Measurements from ENCODE around the gene DNAAF8.

DNAAF8 gene

DNA sequence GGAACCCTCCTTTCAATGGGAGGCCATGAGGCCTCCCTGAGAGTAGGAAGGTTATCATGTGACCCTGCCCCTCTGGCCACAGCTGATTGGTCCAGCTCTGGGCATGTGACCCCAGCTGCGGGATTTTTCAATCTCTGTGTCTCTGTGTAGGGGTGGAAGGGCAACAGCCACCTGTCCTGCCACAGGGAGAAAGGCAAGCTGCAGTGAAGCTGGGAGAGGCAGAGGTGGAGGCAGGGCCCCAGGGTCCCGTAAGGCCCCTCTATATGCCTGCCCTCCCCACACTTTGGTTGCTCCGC lies 10.9 kb downstream of the DNAAF8 start:
- H3K4me3 ChIP-seq (ENCODE audit: control insufficient read depth, low read depth, low read length) = no peak overlapping the region
- TF ChIP-seq, protein P1, sequence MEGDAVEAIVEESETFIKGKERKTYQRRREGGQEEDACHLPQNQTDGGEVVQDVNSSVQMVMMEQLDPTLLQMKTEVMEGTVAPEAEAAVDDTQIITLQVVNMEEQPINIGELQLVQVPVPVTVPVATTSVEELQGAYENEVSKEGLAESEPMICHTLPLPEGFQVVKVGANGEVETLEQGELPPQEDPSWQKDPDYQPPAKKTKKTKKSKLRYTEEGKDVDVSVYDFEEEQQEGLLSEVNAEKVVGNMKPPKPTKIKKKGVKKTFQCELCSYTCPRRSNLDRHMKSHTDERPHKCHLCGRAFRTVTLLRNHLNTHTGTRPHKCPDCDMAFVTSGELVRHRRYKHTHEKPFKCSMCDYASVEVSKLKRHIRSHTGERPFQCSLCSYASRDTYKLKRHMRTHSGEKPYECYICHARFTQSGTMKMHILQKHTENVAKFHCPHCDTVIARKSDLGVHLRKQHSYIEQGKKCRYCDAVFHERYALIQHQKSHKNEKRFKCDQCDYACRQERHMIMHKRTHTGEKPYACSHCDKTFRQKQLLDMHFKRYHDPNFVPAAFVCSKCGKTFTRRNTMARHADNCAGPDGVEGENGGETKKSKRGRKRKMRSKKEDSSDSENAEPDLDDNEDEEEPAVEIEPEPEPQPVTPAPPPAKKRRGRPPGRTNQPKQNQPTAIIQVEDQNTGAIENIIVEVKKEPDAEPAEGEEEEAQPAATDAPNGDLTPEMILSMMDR (IDR thresholded peaks at IDR 0.05; ENCODE audit: control insufficient read depth, insufficient read depth, low read depth, low read length, missing control alignments) = no peak
- DNase-seq (ENCODE audit: low read depth) = no peak

DNA sequence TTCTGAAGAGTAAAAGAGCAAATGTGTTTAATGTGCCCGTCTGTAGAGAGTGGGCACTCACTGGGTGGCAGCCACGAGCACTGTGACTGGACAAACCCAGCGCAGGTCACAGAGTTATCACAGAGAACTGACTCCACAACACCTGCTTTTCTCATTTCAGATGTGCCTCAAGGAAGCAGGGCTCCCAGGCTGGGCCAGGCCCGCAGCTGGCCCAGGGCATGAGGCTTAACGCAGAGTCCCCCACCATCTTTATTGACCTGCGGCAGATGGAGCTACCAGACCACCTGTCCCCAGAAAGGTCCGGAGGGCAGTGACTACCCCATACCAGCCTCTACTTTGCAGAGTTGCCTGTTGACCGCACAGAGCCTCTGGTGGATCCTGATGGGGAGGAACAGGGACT lies 11.9 kb downstream of the DNAAF8 start:
- DNase-seq (ENCODE audit: low read depth) = no peak
- TF ChIP-seq, protein P1 (IDR thresholded peaks at IDR 0.05; ENCODE audit: control insufficient read depth, insufficient read depth, low read depth, low read length, missing control alignments) = no peak
- H3K4me3 ChIP-seq (ENCODE audit: control insufficient read depth, low read depth, low read length) = no peak overlapping the region

DNA sequence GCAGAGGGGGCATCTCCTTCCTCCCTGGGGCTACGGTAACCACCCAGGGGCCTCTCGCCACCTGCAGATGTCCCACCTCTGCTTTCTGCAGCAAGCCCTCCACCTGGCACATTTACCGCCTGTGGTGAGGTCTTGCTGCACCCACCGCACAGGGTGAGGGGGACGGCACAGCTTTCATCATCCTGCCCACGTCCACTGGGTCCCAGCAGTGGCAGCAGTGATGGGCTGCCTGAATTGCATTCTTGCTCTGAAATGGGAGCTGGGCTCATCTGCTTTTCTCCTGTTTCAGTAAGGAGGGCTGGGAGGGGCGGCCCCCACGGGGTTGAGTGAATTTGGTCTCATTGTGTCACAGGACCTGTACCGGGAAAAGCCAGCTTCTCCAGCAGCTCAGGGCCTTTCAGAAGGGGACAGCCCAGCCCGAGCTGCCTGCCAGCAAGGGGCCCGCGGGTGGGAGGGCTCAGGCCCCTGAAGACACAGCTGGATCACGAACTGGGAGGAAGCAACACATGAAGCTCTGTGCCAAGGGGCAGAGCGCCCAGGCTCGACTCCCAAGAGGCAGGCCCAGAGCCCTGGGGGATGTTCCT lies 12.7 kb downstream of the DNAAF8 start:
- TF ChIP-seq, protein P1 (IDR thresholded peaks at IDR 0.05; ENCODE audit: control insufficient read depth, insufficient read depth, low read depth, low read length, missing control alignments) = no peak

DNA sequence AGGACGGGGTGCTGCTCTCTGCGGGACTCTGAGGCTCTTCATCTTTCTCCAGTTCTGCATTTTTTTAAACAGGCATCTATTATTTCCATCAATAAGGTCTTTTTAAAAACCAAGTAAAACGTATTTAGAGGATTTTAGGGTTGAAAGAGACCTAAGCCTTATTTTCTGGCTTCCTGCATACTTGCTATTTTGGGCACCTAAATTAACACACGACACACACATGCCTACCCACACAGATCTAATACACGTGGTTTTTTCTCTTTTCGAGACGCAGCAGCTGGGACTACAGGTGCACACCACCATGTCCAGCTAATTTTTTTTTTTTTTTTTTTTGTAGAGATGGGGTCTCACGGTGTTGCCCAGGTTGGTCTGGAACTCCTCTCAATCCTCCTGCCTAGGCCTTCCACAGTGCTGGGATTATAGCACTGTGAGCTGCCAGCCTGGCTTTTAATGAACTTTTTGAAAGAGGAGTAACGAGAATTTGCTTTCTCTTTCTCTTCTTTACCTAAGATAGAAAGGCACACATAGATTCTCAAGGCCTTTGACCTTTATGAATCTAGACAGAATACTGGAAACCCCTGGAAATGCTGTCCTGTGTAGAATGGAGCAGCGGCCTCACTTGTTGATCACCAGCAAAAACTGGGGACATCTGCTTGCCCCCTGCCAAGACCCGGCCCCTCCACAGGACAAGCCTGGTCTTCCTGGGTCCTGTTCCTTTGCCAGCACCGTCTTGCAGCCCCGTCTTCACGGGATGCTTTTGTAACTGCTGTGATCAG lies 13.8 kb downstream of the DNAAF8 start:
- H3K4me3 ChIP-seq (ENCODE audit: control insufficient read depth, low read depth, low read length) = no peak overlapping the region
- DNase-seq (ENCODE audit: low read depth) = no peak
- TF ChIP-seq, protein P1 (IDR thresholded peaks at IDR 0.05; ENCODE audit: control insufficient read depth, insufficient read depth, low read depth, low read length, missing control alignments) = no peak

More for the DNA sequence above, 12.7 kb downstream of the DNAAF8 start:
- no peak overlapping the region for H3K4me3 ChIP-seq (ENCODE audit: control insufficient read depth, low read depth, low read length)
- DNase-seq (ENCODE audit: low read depth) = no peak

DNA sequence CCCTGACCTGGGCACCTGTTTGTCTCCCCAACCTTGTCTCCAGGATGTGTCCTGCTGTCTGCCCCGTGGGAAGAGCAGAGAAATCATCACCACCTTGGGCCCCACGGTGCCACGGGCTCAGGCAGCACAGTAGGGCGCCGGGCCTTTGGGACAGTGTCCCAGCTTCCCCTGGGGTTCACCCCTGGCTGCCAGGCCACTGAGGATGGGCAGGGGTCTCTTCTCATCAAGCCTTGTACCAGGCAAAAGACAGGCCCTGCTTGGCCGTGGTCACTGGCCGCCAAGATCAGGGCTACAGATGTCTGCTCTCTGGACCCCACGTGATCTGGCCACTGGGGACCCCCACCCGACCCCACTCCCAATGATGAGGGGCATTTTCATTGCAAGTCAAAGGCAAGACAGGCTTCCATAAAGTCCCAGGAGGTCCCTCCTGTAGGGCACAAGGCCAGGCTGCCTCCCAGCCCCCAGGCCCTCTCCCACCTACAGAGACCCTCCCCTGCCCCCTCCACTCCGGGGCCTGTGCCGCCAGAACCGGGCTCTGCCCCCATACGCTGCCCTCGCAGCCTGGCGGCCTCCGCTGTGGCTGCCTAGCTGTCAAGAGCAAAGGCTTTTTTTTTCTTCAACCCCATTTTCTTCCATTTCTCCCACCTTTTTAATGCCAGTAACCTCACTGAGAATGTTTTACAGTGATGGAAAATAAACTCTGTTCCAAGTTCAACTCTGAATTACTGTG lies 14.5 kb downstream of the DNAAF8 start:
- TF ChIP-seq, protein P1 (IDR thresholded peaks at IDR 0.05; ENCODE audit: control insufficient read depth, insufficient read depth, low read depth, low read length, missing control alignments) = no peak
- DNase-seq (ENCODE audit: low read depth) = no peak
- H3K4me3 ChIP-seq (ENCODE audit: control insufficient read depth, low read depth, low read length) = no peak overlapping the region

DNA sequence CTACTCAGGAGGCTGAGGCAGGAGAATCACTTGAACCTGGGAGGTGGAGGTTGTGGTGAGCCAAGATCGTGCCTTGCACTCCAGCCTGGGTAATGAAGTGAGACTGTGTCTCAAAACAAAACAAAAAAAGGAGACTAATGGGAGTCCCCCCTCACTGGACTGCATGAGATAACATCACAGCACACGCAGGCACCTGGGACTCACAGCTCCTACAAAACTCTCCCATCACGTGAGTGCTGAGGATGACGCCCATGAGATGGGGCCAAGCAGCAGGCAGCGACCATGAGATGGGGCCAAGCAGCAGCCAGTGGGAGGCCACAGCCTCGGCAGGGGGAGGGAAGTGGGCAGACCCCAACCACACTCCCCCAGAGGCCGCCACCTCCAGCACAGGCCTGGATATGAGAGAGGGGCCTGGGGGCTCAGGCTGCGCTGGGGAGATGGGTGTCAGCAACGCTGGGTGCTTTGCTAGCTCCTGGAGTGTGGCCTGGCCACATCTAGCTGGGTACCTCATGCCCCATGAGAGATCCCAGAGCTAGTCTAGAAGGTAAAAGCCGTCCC lies 15.4 kb downstream of the DNAAF8 start:
- H3K4me3 ChIP-seq (ENCODE audit: control insufficient read depth, low read depth, low read length) = no peak overlapping the region
- TF ChIP-seq, protein P1 (IDR thresholded peaks at IDR 0.05; ENCODE audit: control insufficient read depth, insufficient read depth, low read depth, low read length, missing control alignments) = no peak
- no peak for DNase-seq (ENCODE audit: low read depth)
